Measurements from ENCODE around the gene RTN4R. TPM values are rescaled to one million over a fixed set of nuclear protein-coding genes. Genes with fewer than 3 reads are reported as not detected.
A peak's percentile ranks its signal among the peaks of the same experiment; 100 is the strongest.

Gene RTN4R
- total RNA-seq, 1 donor from 2014 or later, result 38.3 TPM

GRCh38 chr22:20205964-20206708 lies 62.0 kb downstream of the RTN4R start:
- DNase-seq, result no peak
- TF ChIP-seq, protein P1, sequence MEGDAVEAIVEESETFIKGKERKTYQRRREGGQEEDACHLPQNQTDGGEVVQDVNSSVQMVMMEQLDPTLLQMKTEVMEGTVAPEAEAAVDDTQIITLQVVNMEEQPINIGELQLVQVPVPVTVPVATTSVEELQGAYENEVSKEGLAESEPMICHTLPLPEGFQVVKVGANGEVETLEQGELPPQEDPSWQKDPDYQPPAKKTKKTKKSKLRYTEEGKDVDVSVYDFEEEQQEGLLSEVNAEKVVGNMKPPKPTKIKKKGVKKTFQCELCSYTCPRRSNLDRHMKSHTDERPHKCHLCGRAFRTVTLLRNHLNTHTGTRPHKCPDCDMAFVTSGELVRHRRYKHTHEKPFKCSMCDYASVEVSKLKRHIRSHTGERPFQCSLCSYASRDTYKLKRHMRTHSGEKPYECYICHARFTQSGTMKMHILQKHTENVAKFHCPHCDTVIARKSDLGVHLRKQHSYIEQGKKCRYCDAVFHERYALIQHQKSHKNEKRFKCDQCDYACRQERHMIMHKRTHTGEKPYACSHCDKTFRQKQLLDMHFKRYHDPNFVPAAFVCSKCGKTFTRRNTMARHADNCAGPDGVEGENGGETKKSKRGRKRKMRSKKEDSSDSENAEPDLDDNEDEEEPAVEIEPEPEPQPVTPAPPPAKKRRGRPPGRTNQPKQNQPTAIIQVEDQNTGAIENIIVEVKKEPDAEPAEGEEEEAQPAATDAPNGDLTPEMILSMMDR (IDR thresholded peaks at IDR 0.05; ENCODE audit: partially characterized antibody, unreplicated experiment), result no peak
- H3K36me3 Mint-ChIP-seq (ENCODE audit: unreplicated experiment), result no peaks in the 10 kb centered on the region
- H3K9me3 Mint-ChIP-seq (ENCODE audit: unreplicated experiment), result peaks cover 5% of the 10 kb centered on the region
- peak overlapping the region; percentile 23 for H3K4me3 Mint-ChIP-seq (ENCODE audit: unreplicated experiment)
- peaks cover 24% of the 10 kb centered on the region for H3K4me1 Mint-ChIP-seq (ENCODE audit: low read depth, unreplicated experiment)
- H3K27me3 Mint-ChIP-seq (ENCODE audit: unreplicated experiment), result peaks cover 12% of the 10 kb centered on the region
- peak overlapping the region; percentile 79 for H3K27ac Mint-ChIP-seq (ENCODE audit: unreplicated experiment)

DNA sequence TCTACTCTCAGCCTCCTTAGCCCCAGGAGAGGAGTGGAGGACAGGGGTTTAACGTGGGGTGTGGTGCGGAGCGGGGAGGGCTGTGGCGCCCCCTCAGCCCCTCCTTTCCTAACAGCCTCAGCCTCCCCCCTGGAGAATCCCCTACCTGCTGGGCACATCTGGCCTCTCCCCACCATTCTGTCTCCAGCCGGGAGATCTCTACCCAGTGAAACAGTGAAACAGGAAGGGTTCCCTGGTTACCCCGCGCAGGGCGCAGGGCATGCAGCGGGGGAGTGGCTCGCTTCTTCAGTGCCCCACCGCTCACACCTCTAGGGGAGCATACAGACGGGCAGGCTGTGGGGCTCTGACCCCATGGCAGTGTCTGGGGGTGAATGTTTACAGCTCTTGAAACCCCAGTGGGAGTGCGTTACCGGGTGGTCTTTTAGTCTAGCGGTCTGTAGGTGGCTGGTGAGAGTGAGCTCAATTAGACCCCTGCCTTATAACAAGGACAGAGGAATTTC lies 62.6 kb downstream of the RTN4R start:
- no peak for DNase-seq

GRCh38 chr22:20204806-20205205 lies 63.3 kb downstream of the RTN4R start:
- H3K9me3 Mint-ChIP-seq (ENCODE audit: unreplicated experiment), result peaks cover 5% of the 10 kb centered on the region
- TF ChIP-seq, protein P1 (IDR thresholded peaks at IDR 0.05; ENCODE audit: partially characterized antibody, unreplicated experiment), result no peak
- peaks cover 12% of the 10 kb centered on the region for H3K27me3 Mint-ChIP-seq (ENCODE audit: unreplicated experiment)
- H3K36me3 Mint-ChIP-seq (ENCODE audit: unreplicated experiment), result no peaks in the 10 kb centered on the region
- H3K4me3 Mint-ChIP-seq (ENCODE audit: unreplicated experiment), result peak overlapping the region; percentile 30
- H3K4me1 Mint-ChIP-seq (ENCODE audit: low read depth, unreplicated experiment), result peaks cover 23% of the 10 kb centered on the region
- peak overlapping the region; percentile 79 for H3K27ac Mint-ChIP-seq (ENCODE audit: unreplicated experiment)
- peak; percentile 59 for DNase-seq

More for the DNA sequence above, 62.6 kb downstream of the RTN4R start:
- Mint-ChIP-seq H3K4me3 (ENCODE audit: unreplicated experiment) (peak overlapping the region; percentile 23), H3K9me3 (ENCODE audit: unreplicated experiment) (peaks cover 5% of the 10 kb centered on the region), H3K36me3 (ENCODE audit: unreplicated experiment) (no peaks in the 10 kb centered on the region), H3K27ac (ENCODE audit: unreplicated experiment) (peak overlapping the region; percentile 79), H3K27me3 (ENCODE audit: unreplicated experiment) (peaks cover 12% of the 10 kb centered on the region), H3K4me1 (ENCODE audit: low read depth, unreplicated experiment) (peaks cover 23% of the 10 kb centered on the region)
- TF ChIP-seq, protein P1 (IDR thresholded peaks at IDR 0.05; ENCODE audit: partially characterized antibody, unreplicated experiment), result no peak

DNA sequence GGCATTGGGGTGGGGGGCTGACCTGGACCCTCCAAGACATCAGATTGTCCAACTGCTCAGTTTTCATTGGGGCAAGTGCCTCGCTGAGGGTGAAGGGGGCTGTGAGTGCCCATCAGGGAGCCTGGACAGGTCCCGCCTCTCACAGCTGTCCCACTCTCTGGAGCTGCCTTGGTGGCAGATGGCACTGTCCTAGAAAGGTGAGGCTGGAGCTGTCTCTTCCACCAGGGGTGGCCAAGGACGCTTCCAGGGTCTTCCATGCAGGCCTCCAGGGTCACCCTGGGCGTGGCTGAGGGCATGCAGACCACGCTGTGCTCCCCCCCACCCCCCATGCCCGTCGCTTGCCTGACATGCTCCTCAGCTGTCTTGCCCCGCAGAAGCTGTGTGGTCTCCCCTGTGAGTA lies 63.8 kb downstream of the RTN4R start:
- TF ChIP-seq, protein P1 (IDR thresholded peaks at IDR 0.05; ENCODE audit: partially characterized antibody, unreplicated experiment), result no peak
- H3K36me3 Mint-ChIP-seq (ENCODE audit: unreplicated experiment), result no peaks in the 10 kb centered on the region
- peaks cover 12% of the 10 kb centered on the region for H3K27me3 Mint-ChIP-seq (ENCODE audit: unreplicated experiment)
- H3K4me1 Mint-ChIP-seq (ENCODE audit: low read depth, unreplicated experiment), result peaks cover 23% of the 10 kb centered on the region
- no peak for DNase-seq
- peaks cover 5% of the 10 kb centered on the region for H3K9me3 Mint-ChIP-seq (ENCODE audit: unreplicated experiment)
- H3K4me3 Mint-ChIP-seq (ENCODE audit: unreplicated experiment), result peak overlapping the region; percentile 30
- H3K27ac Mint-ChIP-seq (ENCODE audit: unreplicated experiment), result peak overlapping the region; percentile 79
